H1 (cell line): ENCODE measurements around the gene PLCB1. TPM values are rescaled to one million over a fixed set of nuclear protein-coding genes. Genes with fewer than 3 reads are reported as not detected.

Experiments used
- RAD21 ChIP-seq, 2 experiments: IDR thresholded peaks in 1 of 2; conservative IDR thresholded peaks in 1 of 2; 2 replicates each; pipeline ENCODE4 v1.6.1; 2011; ENCODE audit warnings: low read depth in 2 of 2, low read length in 2 of 2, improper control_type of control experiment in 1 of 2, inconsistent platforms in 1 of 2, mild to moderate bottlenecking in 1 of 2, moderate library complexity in 1 of 2
- RFX5 ChIP-seq: IDR thresholded peaks from 2 replicates; pipeline ENCODE4 v1.6.1; 2011; ENCODE audit warnings: low read depth, low read length, improper control_type of control experiment, borderline replicate concordance
- TAF7 ChIP-seq: optimal IDR thresholded peaks from 2 replicates; pipeline ENCODE3; 2011; ENCODE audit warnings: low read depth, mild to moderate bottlenecking, inconsistent platforms, low read length, moderate library complexity, borderline replicate concordance
- polyA plus RNA-seq, 7 experiments: library from polyadenylated mRNA; depleted of rRNA in 3 of 7; stranded (reverse) in 5 of 7; unstranded in 2 of 7; fragments of >200 nt in 5 of 7; fragments of 200-250 nt in 2 of 7; gene quantifications; 1 replicate in 5 of 7; 2 replicates in 1 of 7; 4 replicates in 1 of 7; pipeline versions ENCODE4 v1.2.1 to v1.2.3, GENCODE V29; 2011 to 2013; ENCODE audit warnings: missing spikeins in 2 of 7, mixed read lengths in 2 of 7
- total RNA-seq: library from RNA; stranded (reverse); fragmentation: NEBNext Ultra II Directional; extraction: Animal tissue kit (Norgen Biotek cat#: 25700); gene quantifications from 2 replicates; pipeline ENCODE4 v1.2.1, GENCODE V29; 2021
- TF ChIP-seq, protein P1 (sequence below): IDR thresholded peaks from 2 replicates; pipeline ENCODE4 v1.6.1; 2012; ENCODE audit warnings: inconsistent platforms
- TF ChIP-seq, protein P2 (sequence below): fragments of 300-600 bp; sonication (generic); IDR thresholded peaks from 2 replicates; pipeline ENCODE4 v1.7.1; 2012; ENCODE audit warnings: low read length, moderate library complexity, mild to moderate bottlenecking, inconsistent platforms; ENCODE audit not compliant: insufficient replicate concordance

The PLCB1 gene
- total and polyA plus RNA-seq, 2 of the 8 experiments (the other 6 are each of a cell fraction or from before 2014, with no cell fraction given): 2.6 to 9.1 TPM

DNA sequence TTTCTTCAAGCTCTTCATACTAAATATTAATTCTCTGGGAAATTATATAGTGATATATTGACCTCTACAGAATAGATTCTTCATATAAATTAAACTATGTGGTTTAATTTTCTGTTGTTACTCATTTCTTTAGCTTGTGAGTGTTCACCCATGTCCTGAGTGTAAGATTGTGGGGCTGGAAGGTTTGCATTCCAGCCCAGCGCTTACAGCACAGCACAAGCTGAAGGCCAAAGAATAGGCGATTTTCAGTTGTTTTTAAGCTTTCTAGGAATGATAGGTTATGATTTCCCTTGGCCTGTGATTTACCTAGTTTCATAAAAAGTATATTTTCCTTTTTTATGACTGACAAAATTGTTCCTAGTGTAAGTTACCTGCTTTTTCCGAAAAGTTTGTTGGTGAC lies 194.1 kb downstream of the PLCB1 start (continued):
- TF ChIP-seq RAD21 (IDR thresholded peaks at IDR 0.05 in 1 of 2, conservative IDR thresholded peaks at IDR 0.05 in 1 of 2; ENCODE audit: low read depth in 2 of 2, low read length in 2 of 2) (no peak), RFX5 (no peak), TAF7 (no peak)
- TF ChIP-seq, protein P1, sequence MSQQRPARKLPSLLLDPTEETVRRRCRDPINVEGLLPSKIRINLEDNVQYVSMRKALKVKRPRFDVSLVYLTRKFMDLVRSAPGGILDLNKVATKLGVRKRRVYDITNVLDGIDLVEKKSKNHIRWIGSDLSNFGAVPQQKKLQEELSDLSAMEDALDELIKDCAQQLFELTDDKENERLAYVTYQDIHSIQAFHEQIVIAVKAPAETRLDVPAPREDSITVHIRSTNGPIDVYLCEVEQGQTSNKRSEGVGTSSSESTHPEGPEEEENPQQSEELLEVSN: no peak
- TF ChIP-seq, protein P2, sequence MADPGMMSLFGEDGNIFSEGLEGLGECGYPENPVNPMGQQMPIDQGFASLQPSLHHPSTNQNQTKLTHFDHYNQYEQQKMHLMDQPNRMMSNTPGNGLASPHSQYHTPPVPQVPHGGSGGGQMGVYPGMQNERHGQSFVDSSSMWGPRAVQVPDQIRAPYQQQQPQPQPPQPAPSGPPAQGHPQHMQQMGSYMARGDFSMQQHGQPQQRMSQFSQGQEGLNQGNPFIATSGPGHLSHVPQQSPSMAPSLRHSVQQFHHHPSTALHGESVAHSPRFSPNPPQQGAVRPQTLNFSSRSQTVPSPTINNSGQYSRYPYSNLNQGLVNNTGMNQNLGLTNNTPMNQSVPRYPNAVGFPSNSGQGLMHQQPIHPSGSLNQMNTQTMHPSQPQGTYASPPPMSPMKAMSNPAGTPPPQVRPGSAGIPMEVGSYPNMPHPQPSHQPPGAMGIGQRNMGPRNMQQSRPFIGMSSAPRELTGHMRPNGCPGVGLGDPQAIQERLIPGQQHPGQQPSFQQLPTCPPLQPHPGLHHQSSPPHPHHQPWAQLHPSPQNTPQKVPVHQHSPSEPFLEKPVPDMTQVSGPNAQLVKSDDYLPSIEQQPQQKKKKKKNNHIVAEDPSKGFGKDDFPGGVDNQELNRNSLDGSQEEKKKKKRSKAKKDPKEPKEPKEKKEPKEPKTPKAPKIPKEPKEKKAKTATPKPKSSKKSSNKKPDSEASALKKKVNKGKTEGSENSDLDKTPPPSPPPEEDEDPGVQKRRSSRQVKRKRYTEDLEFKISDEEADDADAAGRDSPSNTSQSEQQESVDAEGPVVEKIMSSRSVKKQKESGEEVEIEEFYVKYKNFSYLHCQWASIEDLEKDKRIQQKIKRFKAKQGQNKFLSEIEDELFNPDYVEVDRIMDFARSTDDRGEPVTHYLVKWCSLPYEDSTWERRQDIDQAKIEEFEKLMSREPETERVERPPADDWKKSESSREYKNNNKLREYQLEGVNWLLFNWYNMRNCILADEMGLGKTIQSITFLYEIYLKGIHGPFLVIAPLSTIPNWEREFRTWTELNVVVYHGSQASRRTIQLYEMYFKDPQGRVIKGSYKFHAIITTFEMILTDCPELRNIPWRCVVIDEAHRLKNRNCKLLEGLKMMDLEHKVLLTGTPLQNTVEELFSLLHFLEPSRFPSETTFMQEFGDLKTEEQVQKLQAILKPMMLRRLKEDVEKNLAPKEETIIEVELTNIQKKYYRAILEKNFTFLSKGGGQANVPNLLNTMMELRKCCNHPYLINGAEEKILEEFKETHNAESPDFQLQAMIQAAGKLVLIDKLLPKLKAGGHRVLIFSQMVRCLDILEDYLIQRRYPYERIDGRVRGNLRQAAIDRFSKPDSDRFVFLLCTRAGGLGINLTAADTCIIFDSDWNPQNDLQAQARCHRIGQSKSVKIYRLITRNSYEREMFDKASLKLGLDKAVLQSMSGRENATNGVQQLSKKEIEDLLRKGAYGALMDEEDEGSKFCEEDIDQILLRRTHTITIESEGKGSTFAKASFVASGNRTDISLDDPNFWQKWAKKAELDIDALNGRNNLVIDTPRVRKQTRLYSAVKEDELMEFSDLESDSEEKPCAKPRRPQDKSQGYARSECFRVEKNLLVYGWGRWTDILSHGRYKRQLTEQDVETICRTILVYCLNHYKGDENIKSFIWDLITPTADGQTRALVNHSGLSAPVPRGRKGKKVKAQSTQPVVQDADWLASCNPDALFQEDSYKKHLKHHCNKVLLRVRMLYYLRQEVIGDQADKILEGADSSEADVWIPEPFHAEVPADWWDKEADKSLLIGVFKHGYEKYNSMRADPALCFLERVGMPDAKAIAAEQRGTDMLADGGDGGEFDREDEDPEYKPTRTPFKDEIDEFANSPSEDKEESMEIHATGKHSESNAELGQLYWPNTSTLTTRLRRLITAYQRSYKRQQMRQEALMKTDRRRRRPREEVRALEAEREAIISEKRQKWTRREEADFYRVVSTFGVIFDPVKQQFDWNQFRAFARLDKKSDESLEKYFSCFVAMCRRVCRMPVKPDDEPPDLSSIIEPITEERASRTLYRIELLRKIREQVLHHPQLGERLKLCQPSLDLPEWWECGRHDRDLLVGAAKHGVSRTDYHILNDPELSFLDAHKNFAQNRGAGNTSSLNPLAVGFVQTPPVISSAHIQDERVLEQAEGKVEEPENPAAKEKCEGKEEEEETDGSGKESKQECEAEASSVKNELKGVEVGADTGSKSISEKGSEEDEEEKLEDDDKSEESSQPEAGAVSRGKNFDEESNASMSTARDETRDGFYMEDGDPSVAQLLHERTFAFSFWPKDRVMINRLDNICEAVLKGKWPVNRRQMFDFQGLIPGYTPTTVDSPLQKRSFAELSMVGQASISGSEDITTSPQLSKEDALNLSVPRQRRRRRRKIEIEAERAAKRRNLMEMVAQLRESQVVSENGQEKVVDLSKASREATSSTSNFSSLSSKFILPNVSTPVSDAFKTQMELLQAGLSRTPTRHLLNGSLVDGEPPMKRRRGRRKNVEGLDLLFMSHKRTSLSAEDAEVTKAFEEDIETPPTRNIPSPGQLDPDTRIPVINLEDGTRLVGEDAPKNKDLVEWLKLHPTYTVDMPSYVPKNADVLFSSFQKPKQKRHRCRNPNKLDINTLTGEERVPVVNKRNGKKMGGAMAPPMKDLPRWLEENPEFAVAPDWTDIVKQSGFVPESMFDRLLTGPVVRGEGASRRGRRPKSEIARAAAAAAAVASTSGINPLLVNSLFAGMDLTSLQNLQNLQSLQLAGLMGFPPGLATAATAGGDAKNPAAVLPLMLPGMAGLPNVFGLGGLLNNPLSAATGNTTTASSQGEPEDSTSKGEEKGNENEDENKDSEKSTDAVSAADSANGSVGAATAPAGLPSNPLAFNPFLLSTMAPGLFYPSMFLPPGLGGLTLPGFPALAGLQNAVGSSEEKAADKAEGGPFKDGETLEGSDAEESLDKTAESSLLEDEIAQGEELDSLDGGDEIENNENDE: no peak
